ENCODE measurements around the gene TRMT2A.

TRMT2A gene

DNA sequence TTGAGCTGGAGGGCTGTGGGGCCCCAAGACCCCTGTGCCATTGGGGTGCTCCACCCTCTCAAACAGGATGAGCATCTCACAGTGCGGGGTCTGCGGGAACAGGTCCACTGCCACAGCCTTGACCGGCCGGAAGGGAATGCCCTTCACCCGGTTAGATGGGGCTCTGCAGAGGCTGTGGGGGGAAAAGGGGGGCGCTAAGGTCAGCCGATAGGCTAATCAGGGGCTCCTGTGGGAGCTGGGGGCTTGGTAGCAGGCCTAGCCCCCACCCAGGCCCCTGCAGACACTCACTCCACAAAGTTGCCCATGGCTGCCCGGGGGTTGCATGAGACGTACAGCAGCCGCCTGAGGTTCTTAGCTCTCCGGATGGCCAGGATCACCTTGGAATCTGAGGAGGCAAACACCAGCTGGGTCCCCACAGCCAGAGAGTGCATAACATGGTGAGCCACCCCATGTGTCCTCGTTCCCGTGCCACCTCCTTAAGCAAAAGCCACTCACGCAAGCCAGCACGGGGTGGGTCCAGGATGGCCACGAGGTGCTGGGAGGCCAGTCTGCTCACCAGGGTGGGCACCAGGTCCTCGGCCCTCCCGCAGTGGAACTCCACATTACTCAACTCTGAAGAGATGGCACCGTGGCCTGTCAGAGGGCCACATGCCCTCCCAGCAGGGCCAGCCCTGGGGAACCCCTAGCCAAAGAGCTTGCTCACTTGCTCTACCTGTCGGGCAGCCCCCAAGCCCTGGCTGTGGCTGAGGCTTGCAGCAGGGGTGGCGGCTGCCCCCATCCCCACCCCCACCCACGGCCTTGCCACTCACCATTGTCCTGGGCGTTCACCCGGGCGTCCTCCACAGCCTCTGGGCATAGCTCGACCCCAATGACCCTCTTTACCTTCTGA is 4.2 kb downstream of the TRMT2A start:
- TF ChIP-seq, protein P1, sequence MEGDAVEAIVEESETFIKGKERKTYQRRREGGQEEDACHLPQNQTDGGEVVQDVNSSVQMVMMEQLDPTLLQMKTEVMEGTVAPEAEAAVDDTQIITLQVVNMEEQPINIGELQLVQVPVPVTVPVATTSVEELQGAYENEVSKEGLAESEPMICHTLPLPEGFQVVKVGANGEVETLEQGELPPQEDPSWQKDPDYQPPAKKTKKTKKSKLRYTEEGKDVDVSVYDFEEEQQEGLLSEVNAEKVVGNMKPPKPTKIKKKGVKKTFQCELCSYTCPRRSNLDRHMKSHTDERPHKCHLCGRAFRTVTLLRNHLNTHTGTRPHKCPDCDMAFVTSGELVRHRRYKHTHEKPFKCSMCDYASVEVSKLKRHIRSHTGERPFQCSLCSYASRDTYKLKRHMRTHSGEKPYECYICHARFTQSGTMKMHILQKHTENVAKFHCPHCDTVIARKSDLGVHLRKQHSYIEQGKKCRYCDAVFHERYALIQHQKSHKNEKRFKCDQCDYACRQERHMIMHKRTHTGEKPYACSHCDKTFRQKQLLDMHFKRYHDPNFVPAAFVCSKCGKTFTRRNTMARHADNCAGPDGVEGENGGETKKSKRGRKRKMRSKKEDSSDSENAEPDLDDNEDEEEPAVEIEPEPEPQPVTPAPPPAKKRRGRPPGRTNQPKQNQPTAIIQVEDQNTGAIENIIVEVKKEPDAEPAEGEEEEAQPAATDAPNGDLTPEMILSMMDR (IDR thresholded peaks at IDR 0.05; ENCODE audit: insufficient read depth, low read depth, low read length, missing control alignments) = no peak
- DNase-seq (ENCODE audit: low read depth) = no peak
- no peak overlapping the region for H3K4me3 ChIP-seq (ENCODE audit: low read length)

DNA sequence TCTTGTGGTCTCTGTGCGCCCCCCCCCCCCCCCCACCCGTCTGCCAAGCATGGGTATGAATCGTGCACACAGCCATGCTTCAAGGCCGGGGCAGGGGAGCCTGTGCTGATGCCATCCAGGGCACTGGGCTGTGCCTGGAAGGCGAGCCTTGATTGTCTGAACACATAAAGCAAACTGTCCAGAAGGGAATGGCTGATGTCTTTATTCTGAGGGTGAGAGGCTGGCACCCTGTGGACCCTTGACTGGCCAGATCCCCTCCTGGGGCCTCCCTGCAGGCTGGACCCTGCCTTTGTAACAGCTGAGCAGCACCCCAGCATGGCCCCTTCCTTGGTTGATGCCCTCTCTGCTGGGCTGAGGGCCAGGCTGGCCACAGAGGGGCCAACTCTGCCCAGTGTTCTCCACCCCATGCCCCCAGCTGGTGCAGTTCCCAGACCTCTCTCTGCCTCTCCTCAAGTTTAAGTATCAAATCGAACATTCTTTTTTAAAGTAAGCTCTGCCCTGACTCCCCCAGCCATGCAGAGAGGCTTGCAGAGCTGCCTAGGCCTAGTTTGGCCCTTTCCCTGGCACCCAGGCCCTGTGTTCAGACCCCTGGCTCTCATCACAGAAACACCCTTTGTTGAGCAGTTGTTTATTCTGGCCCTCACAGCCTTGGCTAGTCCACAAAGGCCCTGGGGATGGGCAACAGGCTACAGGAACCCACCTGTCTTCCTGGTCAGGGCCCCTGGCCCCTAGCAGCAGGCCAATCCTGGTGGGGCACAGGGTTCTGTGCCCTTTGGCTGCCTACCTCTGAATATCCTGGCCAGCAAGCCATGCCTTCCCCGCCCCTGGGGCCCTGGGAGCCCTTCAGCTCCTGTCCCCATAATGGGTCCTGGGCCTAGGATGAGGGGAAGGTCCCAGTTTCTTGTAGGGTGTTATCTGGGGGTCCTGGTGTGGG is 5.1 kb downstream of the TRMT2A start:
- H3K4me3 ChIP-seq (ENCODE audit: low read length) = no peak overlapping the region
- no peak for DNase-seq (ENCODE audit: low read depth)
- TF ChIP-seq, protein P1 (IDR thresholded peaks at IDR 0.05; ENCODE audit: insufficient read depth, low read depth, low read length, missing control alignments) = no peak

DNA sequence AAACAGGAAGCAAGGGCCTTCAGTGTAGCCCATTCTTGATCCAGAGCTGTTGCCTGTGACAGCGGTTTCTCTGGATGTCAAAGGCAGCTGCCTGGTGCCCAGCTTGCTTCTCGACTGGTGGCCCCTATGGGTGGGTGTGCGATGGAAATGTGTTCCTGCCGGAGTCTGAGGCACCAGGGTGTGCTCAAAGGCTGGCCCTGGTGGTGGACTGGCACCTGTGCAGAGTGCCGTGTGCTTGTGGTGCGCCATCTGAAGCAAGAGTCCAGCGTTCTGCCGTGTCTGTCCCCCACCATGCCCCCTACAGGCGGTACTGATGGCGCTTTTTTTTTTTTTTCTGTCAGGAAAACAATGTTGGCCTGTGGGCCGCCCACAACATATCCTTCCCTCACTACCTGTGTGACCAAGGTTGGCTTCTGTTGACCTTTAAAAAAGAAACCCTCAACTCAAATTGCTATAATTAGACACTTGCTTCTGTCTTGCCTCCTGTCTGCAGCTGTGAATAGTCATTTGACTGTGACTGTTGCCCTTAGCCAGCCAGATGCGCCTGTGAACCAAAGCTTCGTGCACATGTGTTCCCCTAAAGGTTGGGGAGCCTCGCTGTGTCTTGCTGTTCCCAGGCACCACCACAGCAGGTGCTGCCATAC is 5.9 kb downstream of the TRMT2A start:
- H3K4me3 ChIP-seq (ENCODE audit: low read length) = no peak overlapping the region
- DNase-seq (ENCODE audit: low read depth) = peak; percentile 32
- TF ChIP-seq, protein P1 (IDR thresholded peaks at IDR 0.05; ENCODE audit: insufficient read depth, low read depth, low read length, missing control alignments) = peak; percentile 39

DNA sequence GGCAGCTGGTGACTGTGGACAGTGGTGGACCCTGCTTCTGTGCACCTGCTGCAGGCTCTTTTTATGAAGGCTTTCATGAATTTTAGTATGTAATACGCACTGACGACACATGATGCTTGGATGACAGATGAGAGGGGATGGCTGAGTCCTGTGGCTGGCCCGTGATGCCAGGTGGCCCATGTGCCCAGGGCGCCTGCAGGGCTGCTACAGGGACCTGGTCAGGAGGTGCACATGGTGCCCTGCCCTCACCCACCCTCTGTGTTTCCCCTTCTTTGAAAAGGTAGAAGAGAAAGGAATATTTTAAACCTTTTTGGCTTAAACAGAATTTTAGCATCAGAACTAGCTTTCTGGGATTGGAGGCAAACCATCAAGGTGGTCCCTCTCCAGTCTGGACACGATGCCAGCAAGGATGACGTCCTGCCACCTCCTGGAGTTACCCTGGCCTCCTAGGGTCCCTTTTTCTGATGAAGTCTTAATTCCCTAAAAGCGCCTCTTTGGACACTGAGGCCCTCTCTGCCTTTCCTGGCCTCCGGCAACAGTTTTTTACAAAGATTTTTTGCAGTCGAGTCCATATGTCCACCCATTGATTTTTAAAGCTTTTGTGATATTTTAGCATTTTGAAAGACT is 6.6 kb downstream of the TRMT2A start:
- H3K4me3 ChIP-seq (ENCODE audit: low read length) = no peak overlapping the region
- TF ChIP-seq, protein P1 (IDR thresholded peaks at IDR 0.05; ENCODE audit: insufficient read depth, low read depth, low read length, missing control alignments) = no peak
- DNase-seq (ENCODE audit: low read depth) = no peak

DNA sequence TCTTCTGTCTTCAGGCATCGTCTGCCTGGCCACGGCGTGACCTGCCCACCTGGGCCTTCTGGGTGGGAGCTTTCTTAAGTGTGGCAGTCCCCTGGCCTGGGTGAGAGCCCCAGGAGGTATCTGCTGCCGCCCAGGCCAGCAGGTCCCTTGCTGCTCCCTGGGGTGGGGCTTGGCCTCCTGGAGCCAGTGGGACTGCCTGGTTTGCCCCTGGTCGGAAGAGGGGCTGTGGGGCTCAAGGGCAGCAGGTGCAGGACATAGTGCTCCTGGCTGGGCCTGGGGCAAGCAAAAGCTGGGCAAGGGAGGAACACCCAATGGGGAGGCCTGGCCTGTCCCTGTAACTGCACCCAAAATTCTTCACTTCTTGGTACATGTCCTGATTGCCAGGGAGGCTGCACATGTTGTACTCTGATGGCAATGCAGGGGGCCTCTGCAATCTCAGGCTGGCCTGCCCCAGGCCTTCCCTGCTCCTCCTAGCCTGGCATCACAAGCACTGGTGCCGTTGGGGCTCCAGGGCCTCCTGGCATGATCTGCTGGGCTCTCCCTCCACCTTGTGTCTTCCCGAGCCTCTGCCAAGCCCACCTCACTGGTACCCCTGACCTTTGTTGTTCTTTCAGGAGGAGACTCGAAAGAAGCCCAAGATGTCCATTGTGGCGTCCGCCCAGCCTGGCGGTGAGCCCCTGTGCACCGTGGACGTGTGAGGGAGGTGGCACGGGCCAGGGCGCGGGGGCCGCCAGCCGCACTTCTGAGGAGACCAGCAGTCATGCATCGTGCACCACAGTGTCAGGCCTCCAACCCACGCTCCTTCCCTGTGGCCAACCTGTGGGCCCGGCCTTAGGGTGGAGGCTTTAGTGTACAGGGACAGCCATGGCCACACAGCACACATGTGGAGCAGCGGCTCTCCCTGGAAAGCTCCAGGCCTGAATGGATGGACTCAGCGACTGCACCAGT is 7.3 kb downstream of the TRMT2A start:
- H3K4me3 ChIP-seq (ENCODE audit: low read length) = no peak overlapping the region
- TF ChIP-seq, protein P1 (IDR thresholded peaks at IDR 0.05; ENCODE audit: insufficient read depth, low read depth, low read length, missing control alignments) = no peak
- DNase-seq (ENCODE audit: low read depth) = no peak
